NT2/D1 (cell line): ENCODE measurements around the gene TMEM200B.

Experiments used
- YY1 ChIP-seq: IDR thresholded peaks from 2 replicates; pipeline ENCODE4 v1.6.1; 2011; ENCODE audit not compliant: insufficient read length, insufficient read depth
- ZNF274 ChIP-seq: IDR thresholded peaks from 2 replicates; pipeline ENCODE4 v1.6.1; 2011; ENCODE audit warnings: mild to moderate bottlenecking, low read depth, low read length

DNA sequence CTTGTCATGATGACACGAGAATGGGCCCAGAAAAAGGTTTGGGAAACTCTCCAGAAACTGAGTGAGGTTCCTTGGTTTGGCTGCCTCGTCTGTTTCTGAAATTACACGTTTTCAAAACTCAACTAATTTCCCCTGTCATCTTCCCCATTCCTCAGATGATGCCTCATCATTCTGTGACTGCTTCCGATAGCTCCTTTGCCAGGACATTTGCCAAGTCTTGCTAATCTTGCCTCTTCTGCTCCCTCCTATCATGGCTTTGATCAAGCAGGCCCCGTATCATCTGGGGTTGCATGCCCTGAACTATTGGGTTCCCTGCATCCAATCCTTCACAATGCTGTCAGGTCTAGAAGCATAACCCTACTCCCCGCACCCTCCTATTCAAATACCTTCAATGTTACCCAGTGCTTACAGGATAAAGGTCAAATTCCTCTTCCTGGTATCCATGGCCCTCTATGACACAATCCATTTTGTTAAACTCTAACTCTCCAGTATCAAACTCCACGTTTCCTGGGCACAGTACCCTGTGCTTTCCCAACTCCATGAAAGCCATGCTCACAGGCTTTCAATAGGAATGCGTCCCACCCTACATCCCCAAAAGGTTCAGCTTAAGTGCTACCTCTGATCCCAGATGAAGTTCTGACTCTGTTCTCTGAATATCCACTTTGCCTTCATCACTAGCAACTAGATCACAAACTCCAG is 22.2 kb upstream of the TMEM200B start:
- no peak for TF ChIP-seq YY1
- TF ChIP-seq ZNF274 = no peak
